WTC11 (cell line): ENCODE results near the gene CDY2B.
"Not testable (repeated sequence)": the region's sequence is repeated elsewhere in the genome, so short reads cannot be mapped to it uniquely, and the experiment has no call there.

Experiments used
- CTCF ChIP-seq: fragments of 200-600 bp; IDR thresholded peaks from 2 replicates; pipeline ENCODE4 v1.8.0; 2022; ENCODE audit warnings: antibody characterized with exemption
- E2F4 ChIP-seq: sonication (generic); formaldehyde crosslinking; IDR thresholded peaks from 2 replicates; pipeline ENCODE4 v1.8.1; 2022; ENCODE audit warnings: low read depth, mild to moderate bottlenecking, moderate library complexity, missing genetic modification reagents, borderline replicate concordance
- ZSCAN18 ChIP-seq: fragments of 250-450 bp; sonication (Bioruptor Pico); IDR thresholded peaks from 2 replicates; pipeline ENCODE4 v2.1.2; 2022; ENCODE audit warnings: mild to moderate bottlenecking, moderate library complexity

- TF ChIP-seq CTCF; E2F4; ZSCAN18 (CRISPR knock-in tag): not testable (repeated sequence)
Measured at GRCh38 chrY:17849131-17849530, 30.9 kb downstream of the CDY2B start.
